HG02981 (cell line): ENCODE measurements around the gene OR6C70.
"Not testable (repeated sequence)": the region's sequence is repeated elsewhere in the genome, so short reads cannot be mapped to it uniquely, and the experiment has no call there.

ENCODE experiments used
- ATAC-seq: cut with Tn5 transposase; IDR thresholded peaks from one replicate; pipeline ENCODE4 v1.9.1; 2021; ENCODE audit warnings: mild to moderate bottlenecking, moderate library complexity; ENCODE audit not compliant: unreplicated experiment

The OR6C70 gene

GRCh38 chr12:55470088-55470829 lies at the start of gene OR6C70:
Gene OR6C70 (minus strand): TSS chr12:55470138. CDS start chr12:55470138, 0 bp downstream.
- no peak for ATAC-seq

DNA sequence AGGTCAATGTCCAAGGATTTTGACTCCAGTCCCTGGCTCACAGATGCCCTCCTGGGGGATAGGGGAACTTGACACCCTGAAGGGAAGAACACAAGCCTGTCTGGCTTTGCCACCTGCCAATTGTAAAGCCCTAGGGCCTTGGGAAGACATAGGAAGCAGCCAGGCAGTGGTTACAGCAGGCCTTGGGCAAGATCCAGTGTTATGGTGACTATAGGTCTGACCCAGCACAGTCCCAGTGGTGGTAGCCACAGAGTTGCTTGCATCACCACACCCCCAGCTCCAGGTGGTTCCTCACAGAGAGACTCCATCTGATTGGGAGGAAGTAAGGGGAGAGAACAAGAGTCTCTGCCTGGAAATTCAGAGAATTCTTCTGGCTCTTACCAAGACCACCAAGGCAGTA lies 46.5 kb upstream of the OR6C70 start:
- no peak for ATAC-seq

DNA sequence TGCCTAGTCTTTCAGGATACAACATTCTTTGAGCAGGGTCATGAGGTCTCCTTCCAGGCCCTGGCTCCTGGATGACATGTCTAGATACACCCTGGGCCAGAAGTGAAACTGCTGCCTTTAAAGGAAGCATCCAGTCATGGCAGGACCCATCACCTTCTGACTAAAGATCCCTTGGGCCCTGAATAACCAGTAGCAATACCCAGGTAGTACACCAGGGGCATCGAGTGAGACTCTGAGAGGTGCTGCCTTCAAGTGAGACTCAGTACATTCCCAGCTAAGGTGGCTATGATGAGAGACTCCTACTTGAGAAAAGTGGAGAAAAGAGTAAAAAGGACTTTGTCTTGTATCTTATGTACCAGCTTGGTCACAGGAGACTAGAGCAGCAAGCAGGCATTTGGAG lies 45.8 kb upstream of the OR6C70 start:
- ATAC-seq: no peak

DNA sequence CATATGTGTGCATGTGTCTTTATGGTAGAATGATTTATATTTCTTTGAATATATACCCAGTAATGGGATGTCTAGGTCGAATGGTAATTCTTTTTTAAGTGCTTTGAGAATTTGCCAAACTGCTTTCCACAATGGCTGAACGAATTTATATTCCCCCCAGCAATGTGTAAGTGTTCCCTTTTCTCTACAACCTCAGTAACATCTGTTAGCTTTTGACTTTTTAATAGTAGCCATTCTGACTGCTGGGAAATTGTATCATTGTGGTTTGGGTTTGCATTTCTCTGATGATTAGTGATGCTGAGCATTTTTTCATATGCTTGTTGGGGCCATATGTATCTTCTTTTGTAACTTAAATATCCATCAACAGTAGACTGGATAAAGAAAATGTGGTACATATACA lies 31.7 kb upstream of the OR6C70 start:
- ATAC-seq: no peak

GRCh38 chr12:55499810-55500252 lies 29.9 kb upstream of the OR6C70 start:
- ATAC-seq: no peak

GRCh38 chr12:55499231-55499630 lies 29.3 kb upstream of the OR6C70 start:
- ATAC-seq: no peak

DNA sequence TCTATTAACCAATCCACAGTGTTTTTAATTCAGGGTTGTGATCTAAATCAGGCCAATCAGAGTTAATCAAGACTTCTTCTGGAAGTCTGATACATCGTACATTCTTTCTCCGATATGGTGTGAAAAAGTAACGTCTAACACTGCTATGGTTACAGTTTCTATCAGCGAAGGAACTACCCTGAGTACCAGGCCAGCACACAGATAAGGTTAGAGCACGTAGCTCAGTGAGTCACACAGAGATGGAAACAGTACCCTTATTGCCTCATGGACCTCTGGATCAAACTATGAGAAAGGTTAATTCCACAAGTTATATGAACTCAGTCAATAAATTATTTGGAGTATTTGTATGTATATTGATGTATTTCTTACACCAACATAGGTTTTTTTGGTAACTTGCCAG lies 25.6 kb upstream of the OR6C70 start:
- ATAC-seq: no peak

- ATAC-seq: no peak
Observed at GRCh38 chr12:55492078-55492477, 22.1 kb upstream of the OR6C70 start, which contains the start of gene OR6C68. Gene OR6C68 (plus strand): TSS chr12:55492378. CDS start chr12:55492378, 0 bp downstream.

- ATAC-seq: not testable (repeated sequence)
Observed at GRCh38 chr12:55484284-55484683, 14.3 kb upstream of the OR6C70 start.

- ATAC-seq: not testable (repeated sequence)
Observed at GRCh38 chr12:55479136-55479535, 9.2 kb upstream of the OR6C70 start.

- no peak for ATAC-seq
Observed at GRCh38 chr12:55472264-55472663, 2.3 kb upstream of the OR6C70 start.

DNA sequence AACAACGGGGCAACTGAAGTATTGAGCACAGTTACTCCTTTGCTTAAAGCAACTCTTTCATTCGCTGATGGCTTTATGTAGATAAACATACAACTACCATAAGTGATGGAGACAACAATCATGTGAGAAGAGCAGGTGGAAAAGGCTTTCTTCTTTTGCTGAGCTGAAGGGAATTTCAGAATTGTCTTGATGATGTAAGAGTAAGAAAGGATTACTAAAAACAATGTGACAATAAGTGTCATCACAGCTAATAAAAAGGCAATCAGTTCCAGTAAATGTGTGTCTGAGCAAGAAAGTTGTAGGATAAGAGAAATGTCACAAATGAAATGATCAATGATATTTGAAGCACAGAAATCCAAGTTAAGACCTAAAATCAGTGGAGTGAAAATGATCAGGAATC lies 647 bp downstream of the OR6C70 start:
- no peak for ATAC-seq

GRCh38 chr12:55467836-55468235 lies 2.1 kb downstream of the OR6C70 start:
- peak; percentile 69 for ATAC-seq

DNA sequence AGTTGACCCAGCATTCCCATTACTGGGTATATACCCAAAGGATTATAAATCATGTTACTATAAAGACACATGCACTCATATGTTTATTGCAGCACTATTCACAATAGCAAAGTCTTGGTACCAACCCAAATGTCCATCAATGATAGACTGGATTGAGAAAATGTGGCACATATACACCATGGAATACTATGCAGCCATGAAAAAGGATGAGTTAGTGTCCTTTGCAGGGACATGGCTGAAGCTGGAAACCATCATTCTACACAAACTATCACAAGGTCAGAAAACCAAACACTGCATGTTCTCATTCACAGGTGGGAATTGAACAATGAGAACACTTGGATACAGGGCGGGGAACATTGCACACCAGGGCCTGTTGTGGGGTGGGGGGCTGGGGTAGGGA lies 5.0 kb downstream of the OR6C70 start:
- ATAC-seq: not testable (repeated sequence)

DNA sequence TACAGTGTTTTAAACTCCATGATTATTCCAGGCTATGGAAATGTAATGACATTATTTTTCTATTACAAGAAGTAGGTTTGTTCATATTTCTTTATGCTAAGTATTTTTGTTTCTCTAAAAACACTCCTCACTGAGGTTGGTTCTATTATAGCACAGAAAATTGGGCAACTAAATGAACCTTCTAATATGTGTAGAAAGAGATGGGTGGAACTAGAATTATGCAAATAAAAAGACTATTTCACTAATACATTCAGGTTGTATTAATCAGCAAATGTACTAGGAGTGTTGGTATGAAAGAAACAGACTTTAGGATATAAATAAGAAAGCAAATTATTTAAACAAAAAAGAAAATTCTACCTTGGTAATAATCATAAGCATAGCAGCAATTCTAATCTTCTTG lies 21.1 kb downstream of the OR6C70 start:
- ATAC-seq: no peak

GRCh38 chr12:55446326-55446725 lies 23.6 kb downstream of the OR6C70 start:
- ATAC-seq: no peak

DNA sequence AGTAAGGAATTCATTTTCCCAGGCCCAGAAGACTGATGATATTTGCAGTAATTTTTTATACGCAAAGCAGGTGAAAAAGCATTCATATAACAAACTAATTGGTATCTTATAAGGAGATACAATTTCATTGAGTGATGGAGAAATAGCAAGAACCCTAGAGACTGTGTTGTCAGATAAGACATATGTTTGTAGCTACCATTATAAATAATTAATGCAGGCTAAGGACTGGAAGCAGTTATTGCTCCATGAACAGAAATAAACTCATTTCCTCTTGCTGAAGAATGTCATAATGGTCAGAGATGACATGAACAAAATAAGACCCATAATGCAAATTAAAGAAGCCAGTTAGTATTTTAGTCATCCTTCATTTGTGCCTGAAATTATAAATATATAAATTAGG lies 24.6 kb downstream of the OR6C70 start:
- ATAC-seq: no peak

- ATAC-seq: no peak
Observed at GRCh38 chr12:55443776-55444175, 26.2 kb downstream of the OR6C70 start, which contains the start of gene OR6C2. Gene OR6C2 (plus strand): TSS chr12:55444076. CDS start chr12:55452214, 8,138 bp downstream.

DNA sequence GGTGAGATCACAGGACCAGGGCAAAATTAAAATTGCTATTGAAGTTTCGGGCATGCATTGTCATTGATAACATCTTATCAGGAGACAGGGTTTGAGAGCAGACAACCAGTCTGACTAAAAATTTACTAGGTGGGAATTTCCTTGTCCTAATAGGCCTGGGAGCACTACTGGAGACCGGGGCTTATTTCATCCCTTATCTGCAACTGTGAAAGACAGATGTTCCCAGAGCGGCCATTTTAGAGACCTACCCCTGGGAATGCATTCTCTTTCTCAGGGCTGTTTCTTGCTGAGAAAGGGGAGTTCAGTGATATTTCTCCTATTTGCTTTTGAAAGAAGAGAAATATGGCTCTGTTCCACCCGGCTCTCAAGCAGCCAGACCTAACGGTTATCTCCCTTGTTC lies 28.7 kb downstream of the OR6C70 start:
- ATAC-seq: not testable (repeated sequence)

GRCh38 chr12:55428331-55429243 lies 41.4 kb downstream of the OR6C70 start:
- ATAC-seq: no peak

DNA sequence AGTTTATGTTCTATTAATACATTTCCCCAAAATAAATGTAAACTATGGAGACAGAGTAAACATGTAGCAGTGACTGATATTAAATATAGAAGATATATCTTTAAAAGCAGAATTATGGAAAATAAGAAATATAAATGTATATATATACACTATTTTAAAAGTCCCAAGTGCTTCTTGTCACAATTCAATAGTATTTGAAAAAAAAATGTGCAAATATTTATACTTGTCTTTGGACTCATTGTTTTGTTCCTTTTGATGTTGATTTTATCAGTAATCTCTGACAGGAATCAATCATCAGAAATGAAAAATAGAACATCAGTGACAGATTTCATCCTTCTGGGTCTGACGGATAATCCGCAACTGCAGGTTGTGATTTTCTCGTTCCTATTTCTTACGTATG lies 44.0 kb downstream of the OR6C70 start, which contains the start of gene OR6C76:
Gene OR6C76 (plus strand): TSS at position 301 of the 400 bp plus-strand sequence. CDS start 0 bp downstream, at position 301.
- ATAC-seq: no peak
